Measurements from ENCODE around the gene OR4M1. TPM values are rescaled to one million over a fixed set of nuclear protein-coding genes. Genes with fewer than 3 reads are reported as not detected.
"Not testable (repeated sequence)": the region's sequence is repeated elsewhere in the genome, so short reads cannot be mapped to it uniquely, and the experiment has no call there.

The OR4M1 gene
- total RNA-seq, 2 donors from 2014 or later = not detected

DNA sequence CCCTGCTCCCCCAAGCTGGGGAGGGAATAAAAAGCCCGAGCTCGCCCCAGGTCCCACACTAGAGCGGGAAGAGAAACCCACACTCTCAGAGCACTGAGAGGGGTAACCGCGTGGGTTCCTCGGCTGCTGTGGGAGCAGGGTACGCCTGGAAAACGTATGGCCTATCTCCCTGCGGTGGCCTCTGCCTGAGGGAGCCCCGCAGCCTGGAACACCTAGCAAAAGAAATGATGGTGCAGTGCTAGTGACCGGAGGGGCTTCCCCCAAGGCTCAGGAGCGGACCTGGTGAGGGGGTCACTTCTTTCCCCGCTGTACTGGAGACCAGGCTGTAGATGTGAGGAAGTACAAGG is 27.8 kb downstream of the OR4M1 start:
- ATAC-seq (no peak), DNase-seq (ENCODE audit: low spot score in 2 of 2) (no peak)
- Mint-ChIP-seq H3K9me3 (no peaks in the 10 kb centered on the region), H3K27ac (no peak overlapping the region), H3K36me3 (no peaks in the 10 kb centered on the region)

DNA sequence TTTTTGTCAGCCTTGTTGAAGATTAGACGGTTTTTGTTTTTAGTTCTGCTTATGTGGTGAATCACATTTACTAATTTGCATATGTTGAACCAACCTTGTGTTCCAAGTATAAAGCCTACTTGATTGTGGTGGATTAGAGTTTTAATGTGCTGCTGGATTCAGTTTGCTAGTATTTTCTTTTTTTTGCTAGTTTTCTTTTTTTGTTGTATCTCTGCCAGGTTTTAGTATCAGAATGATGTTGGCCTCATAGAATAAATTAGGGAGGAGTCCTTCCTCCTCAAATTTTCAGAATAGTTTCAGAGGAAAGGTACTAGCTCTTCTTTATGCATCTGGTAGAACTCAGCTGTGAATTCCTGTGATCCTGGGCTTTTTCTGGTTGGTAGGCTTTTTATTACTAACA is 30.2 kb downstream of the OR4M1 start, which contains the start of gene OR4N2:
OR4N2 (plus strand) TSS at position 301 of the 400 bp plus-strand sequence. CDS start 23,679 bp downstream, outside the sequence.
- ATAC-seq; DNase-seq (ENCODE audit: low spot score in 2 of 2); H3K9me3 Mint-ChIP-seq; H3K27ac Mint-ChIP-seq; H3K36me3 Mint-ChIP-seq: not testable (repeated sequence)

DNA sequence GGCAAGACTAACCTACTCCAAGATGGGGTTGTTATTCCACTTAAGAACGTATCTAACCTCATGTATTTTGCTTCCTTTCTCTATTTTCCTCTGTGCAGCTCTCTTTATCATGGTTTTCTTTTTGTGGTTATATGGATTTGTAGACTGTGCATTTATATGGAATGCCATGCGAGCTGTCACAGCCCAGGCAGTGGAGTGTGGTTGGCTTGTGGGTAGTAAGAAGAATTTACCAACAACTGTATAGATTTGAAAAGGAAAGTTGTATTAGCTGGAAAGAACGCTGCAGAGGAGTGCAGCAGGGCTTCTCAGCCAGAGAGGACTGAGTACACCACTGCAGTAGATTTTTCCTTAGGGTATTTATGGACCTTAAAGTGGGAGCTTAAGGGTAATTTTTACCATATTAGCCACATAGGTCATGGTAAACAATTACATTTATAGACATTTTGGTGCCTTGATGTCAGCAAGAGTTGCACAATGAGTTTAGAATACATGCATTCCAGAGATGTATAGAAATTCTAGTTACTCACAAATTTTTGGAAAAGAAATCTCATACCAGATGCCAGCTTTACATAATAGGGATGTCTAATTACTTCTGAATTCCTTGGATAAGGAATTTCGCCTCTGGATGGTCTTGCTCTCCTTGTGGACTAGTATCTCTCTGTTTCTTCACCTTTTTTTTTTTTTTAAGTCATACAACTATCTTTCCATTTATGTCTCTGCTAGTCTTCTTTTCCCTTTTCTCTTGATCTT is 40.0 kb downstream of the OR4M1 start:
- not testable (repeated sequence) for DNase-seq (ENCODE audit: low spot score in 2 of 2); H3K27ac Mint-ChIP-seq; ATAC-seq; H3K9me3 Mint-ChIP-seq; H3K36me3 Mint-ChIP-seq

DNA sequence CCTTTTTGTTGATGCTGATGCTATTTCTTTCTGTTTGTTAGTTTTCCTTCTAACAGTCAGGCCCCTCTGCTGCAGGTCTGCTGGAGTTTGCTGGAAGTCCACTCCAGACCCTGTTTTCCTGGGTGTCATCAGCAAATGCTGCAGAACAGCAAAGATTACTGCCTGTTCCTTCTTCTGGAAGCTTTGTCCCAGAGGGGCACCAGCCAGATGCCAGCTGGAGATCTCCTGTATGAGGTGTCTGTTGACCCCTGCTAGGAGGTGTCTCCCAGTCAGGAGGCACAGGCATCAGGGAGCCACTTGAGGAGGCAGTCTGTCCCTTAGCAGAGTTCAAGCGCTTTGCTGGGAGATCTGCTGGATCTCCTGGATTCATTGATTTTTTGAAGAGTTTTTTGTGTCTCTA is 46.6 kb downstream of the OR4M1 start:
- not testable (repeated sequence) for DNase-seq (ENCODE audit: low spot score in 2 of 2); ATAC-seq; H3K27ac Mint-ChIP-seq
- H3K36me3 Mint-ChIP-seq = peaks cover 0 to 11% of the 10 kb centered on the region in 2 donors
- peaks cover 8 to 13% of the 10 kb centered on the region in 2 donors for H3K9me3 Mint-ChIP-seq

DNA sequence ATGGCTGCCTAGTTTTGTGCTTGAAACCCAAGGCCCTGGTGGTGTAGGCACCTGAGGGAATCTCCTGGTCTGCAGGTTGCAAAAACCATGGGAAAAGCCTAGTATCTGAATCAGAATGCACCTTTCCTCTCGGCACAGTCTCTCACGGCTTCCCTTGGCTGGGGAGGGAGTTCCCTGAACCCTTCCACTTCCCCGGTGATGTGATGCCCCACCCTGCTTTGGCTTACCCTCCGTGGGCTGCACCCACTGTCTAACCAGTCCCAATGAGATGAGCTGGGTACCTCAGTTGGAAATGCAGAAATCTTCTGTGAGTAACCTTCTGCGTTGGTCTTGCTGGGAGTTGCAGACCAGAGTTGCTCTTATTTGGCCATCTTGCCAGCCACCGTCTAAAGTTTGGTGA is 47.7 kb downstream of the OR4M1 start:
- H3K27ac Mint-ChIP-seq; DNase-seq (ENCODE audit: low spot score in 2 of 2); ATAC-seq: not testable (repeated sequence)
- H3K9me3 Mint-ChIP-seq = peaks cover 8 to 13% of the 10 kb centered on the region in 2 donors
- H3K36me3 Mint-ChIP-seq = peaks cover 0 to 11% of the 10 kb centered on the region in 2 donors

DNA sequence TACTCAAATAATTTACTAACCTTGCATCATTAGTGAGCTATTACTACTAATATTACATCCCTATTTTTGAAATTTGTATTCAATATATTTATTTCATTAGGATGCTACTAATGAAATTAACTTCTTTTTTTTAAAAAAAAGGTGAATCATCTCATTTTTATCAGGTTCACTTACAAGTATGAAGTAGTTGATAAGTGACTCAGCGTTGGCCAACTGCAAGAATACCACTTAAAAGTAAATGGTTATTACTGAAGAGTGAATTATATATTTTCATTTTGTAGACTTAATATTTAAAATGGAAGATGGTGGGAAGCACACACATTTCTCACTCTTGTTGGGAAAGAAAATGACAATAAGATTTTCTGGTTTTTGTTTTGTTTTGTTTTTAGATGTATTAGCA is 49.9 kb downstream of the OR4M1 start:
- DNase-seq (ENCODE audit: low spot score in 2 of 2) = no peak
- no peak for ATAC-seq
- Mint-ChIP-seq H3K27ac (no peak overlapping the region), H3K9me3 (peaks cover 8 to 13% of the 10 kb centered on the region in 2 donors), H3K36me3 (peaks cover 0 to 11% of the 10 kb centered on the region in 2 donors)

DNA sequence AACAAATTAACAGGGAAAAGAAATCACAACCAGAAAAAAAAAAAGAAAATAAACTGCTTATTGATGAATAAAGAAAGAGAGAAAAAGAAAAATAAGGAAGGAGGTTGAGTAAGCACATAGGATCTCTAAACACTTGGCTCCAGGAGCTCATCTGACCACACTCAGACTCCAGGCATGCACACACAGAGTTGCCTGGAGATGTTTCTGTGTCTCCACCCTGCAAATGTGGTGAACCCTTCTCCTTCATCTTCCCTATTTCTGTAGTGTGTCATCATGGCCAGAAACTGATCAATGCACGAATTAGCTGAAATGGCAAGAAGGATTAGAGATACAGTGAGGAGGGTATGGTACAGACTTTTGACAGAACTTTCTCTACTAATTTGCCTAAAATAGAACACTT is 50.5 kb downstream of the OR4M1 start:
- Mint-ChIP-seq H3K27ac (no peak overlapping the region), H3K36me3 (peaks cover 0 to 11% of the 10 kb centered on the region in 2 donors), H3K9me3 (peaks cover 8 to 13% of the 10 kb centered on the region in 2 donors)
- no peak for ATAC-seq
- no peak for DNase-seq (ENCODE audit: low spot score in 2 of 2)

DNA sequence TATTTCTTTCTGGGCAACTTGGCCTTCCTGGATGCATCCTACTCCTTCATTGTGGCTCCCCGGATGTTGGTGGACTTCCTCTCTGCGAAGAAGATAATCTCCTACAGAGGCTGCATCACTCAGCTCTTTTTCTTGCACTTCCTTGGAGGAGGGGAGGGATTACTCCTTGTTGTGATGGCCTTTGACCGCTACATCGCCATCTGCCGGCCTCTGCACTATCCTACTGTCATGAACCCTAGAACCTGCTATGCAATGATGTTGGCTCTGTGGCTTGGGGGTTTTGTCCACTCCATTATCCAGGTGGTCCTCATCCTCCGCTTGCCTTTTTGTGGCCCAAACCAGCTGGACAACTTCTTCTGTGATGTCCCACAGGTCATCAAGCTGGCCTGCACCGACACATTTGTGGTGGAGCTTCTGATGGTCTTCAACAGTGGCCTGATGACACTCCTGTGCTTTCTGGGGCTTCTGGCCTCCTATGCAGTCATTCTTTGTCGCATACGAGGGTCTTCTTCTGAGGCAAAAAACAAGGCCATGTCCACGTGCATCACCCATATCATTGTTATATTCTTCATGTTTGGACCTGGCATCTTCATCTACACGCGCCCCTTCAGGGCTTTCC is 54.4 kb downstream of the OR4M1 start:
- not testable (repeated sequence) for ATAC-seq; H3K9me3 Mint-ChIP-seq; H3K36me3 Mint-ChIP-seq; DNase-seq (ENCODE audit: low spot score in 2 of 2); H3K27ac Mint-ChIP-seq

DNA sequence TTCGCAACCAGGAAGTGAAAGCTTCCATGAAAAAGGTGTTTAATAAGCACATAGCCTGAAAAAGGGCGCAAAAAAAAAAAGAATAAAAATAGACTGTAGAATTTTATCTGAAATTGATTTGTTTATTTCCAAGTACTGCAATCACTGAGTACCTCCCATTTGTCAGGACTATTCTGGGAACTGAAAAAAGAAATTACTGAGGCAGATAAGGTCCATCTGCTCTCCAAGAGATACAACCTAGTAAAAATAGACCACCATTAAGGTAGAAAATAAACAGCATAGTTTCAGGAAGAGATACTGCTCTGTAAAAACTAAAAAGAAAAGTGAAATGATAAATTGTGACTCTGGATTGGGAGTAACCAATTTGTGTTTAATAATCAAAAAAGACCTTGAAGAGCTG is 55.0 kb downstream of the OR4M1 start:
- DNase-seq (ENCODE audit: low spot score in 2 of 2) (no peak), ATAC-seq (no peak)
- H3K36me3 Mint-ChIP-seq = no peaks in the 10 kb centered on the region
- no peaks in the 10 kb centered on the region for H3K9me3 Mint-ChIP-seq
- H3K27ac Mint-ChIP-seq = no peak overlapping the region

Other genes with a start within 250 kb of the OR4M1 start
- gene OR11H2, start 59.6 kb upstream of the OR4M1 start, total RNA-seq = not detected
- gene OR4Q3, start 29.9 kb upstream of the OR4M1 start, total RNA-seq = not detected
- not detected for gene OR4N2, start 30.3 kb downstream of the OR4M1 start, total RNA-seq
- not detected for gene OR4K2, start 101.6 kb downstream of the OR4M1 start, total RNA-seq
- not detected for gene OR4K5, start 147.1 kb downstream of the OR4M1 start, total RNA-seq
- gene OR4K1, start 157.4 kb downstream of the OR4M1 start, total RNA-seq = not detected
- not detected for gene OR4K15, start 202.1 kb downstream of the OR4M1 start, total RNA-seq
- gene OR4Q2, start 228.7 kb downstream of the OR4M1 start, total RNA-seq = not detected
- gene OR4K14, start 245.8 kb downstream of the OR4M1 start, total RNA-seq = not detected

Measured in activated naive CD4-positive, alpha-beta T cell treated with anti-CD3 and anti-CD28 coated beads, Interleukin-2, amount 50 U/mL, for 72 hours (primary cell).